Activated CD8-positive, alpha-beta memory T cell treated with anti-CD3 and anti-CD28 coated beads, Interleukin-2, amount 50 U/mL, for 24 hours (primary cell): ENCODE measurements around the gene DOCK10.
"Not testable (repeated sequence)": the region's sequence is repeated elsewhere in the genome, so short reads cannot be mapped to it uniquely, and the experiment has no call there.

Source experiments
- DNase-seq: peaks from one replicate; pipeline ENCODE4 v3.0.0-alpha.2; 2020; ENCODE audit errors: extremely low read depth

DOCK10 gene

GRCh38 chr2:225041851-225042799, at the start of gene DOCK10:
Gene DOCK10, minus strand, starts transcription at chr2:225042468. Its CDS starts 94 bp downstream, at chr2:225042374.
- DNase-seq, result no peak

GRCh38 chr2:225091336-225091735, 49.1 kb upstream of the DOCK10 start:
- DNase-seq, result no peak

GRCh38 chr2:225090746-225091145, 48.5 kb upstream of the DOCK10 start:
- DNase-seq, result no peak

GRCh38 chr2:225086915-225087314, 44.6 kb upstream of the DOCK10 start:
- DNase-seq, result no peak

- DNase-seq, result no peak
Observed at GRCh38 chr2:225086439-225086838, 44.2 kb upstream of the DOCK10 start.

GRCh38 chr2:225083276-225083675, 41.0 kb upstream of the DOCK10 start:
- no peak for DNase-seq

- no peak for DNase-seq
Observed at GRCh38 chr2:225076125-225076524, 33.9 kb upstream of the DOCK10 start.

GRCh38 chr2:225074919-225075681, 32.8 kb upstream of the DOCK10 start:
- no peak for DNase-seq

GRCh38 chr2:225074366-225074765, 32.1 kb upstream of the DOCK10 start:
- DNase-seq, result no peak

GRCh38 chr2:225073198-225073597, 30.9 kb upstream of the DOCK10 start:
- no peak for DNase-seq

GRCh38 chr2:225072444-225072843, 30.2 kb upstream of the DOCK10 start:
- DNase-seq, result no peak

GRCh38 chr2:225070811-225071210, 28.5 kb upstream of the DOCK10 start:
- DNase-seq, result no peak

GRCh38 chr2:225069966-225070365, 27.7 kb upstream of the DOCK10 start:
- no peak for DNase-seq

GRCh38 chr2:225069477-225069876, 27.2 kb upstream of the DOCK10 start:
- DNase-seq, result no peak

- no peak for DNase-seq
Observed at GRCh38 chr2:225065882-225066281, 23.6 kb upstream of the DOCK10 start.

- DNase-seq, result no peak
Observed at GRCh38 chr2:225064928-225065327, 22.7 kb upstream of the DOCK10 start.

GRCh38 chr2:225064362-225064761, 22.1 kb upstream of the DOCK10 start:
- DNase-seq, result no peak

GRCh38 chr2:225056330-225057073, 14.2 kb upstream of the DOCK10 start:
- DNase-seq, result no peak

- DNase-seq, result no peak
Observed at GRCh38 chr2:225055714-225056113, 13.4 kb upstream of the DOCK10 start.

GRCh38 chr2:225052703-225053102, 10.4 kb upstream of the DOCK10 start:
- DNase-seq, result no peak

GRCh38 chr2:225047502-225047901, 5.2 kb upstream of the DOCK10 start:
- not testable (repeated sequence) for DNase-seq

GRCh38 chr2:225042800-225043167, 516 bp upstream of the DOCK10 start:
- no peak for DNase-seq
